GM23338 (cell line): ENCODE results near the gene TRIM44. TPM values are rescaled to one million over a fixed set of nuclear protein-coding genes. Genes with fewer than 3 reads are reported as not detected.

Experiments
- ATAC-seq: fragments of 200-7000 bp; cut with Tn5 transposase; 3 replicates; pipeline ENCODE4 v1.9.1; 2020
- DNase-seq: peaks from one replicate; pipeline ENCODE4 v3.0.0-alpha.2; 2015; ENCODE audit warnings: low spot score
- H2AFZ ChIP-seq: fragments of 200-600 bp; sonication (generic); 2 replicates; pipeline ENCODE4 v1.8.0; 2016; ENCODE audit warnings: antibody characterized with exemption, mild to moderate bottlenecking, moderate library complexity
- H3F3A ChIP-seq: fragments of 200-600 bp; sonication (generic); replicated peaks from 2 replicates; pipeline ENCODE4 v1.8.0; 2017; ENCODE audit warnings: antibody characterized with exemption, mixed run types, low read depth
- H3K27ac ChIP-seq: fragments of 200-600 bp; sonication (generic); 2 replicates; pipeline ENCODE4 v1.6.1; 2016; ENCODE audit warnings: low read depth
- H3K27me3 ChIP-seq: fragments of 200-600 bp; sonication (generic); 2 replicates; pipeline ENCODE4 v1.8.0; 2016; ENCODE audit warnings: mild to moderate bottlenecking, mixed run types, moderate library complexity; ENCODE audit not compliant: insufficient read depth
- H3K36me3 ChIP-seq: fragments of 200-600 bp; sonication (generic); 2 replicates; pipeline ENCODE4 v1.8.0; 2016; ENCODE audit warnings: mild to moderate bottlenecking; ENCODE audit not compliant: insufficient read depth
- H3K4me1 ChIP-seq: fragments of 200-600 bp; sonication (generic); 2 replicates; pipeline ENCODE4 v1.8.0; 2016; ENCODE audit warnings: mild to moderate bottlenecking, moderate library complexity; ENCODE audit not compliant: insufficient read depth
- H3K4me2 ChIP-seq: fragments of 200-600 bp; sonication (generic); 2 replicates; pipeline ENCODE4 v1.7.1; 2017; ENCODE audit warnings: mixed run types
- H3K4me3 ChIP-seq: fragments of 200-600 bp; sonication (generic); 2 replicates; pipeline ENCODE4 v1.6.1; 2016; ENCODE audit warnings: mixed run types
- H3K79me2 ChIP-seq: fragments of 200-600 bp; sonication (generic); replicated peaks from 2 replicates; pipeline ENCODE4 v1.8.0; 2017; ENCODE audit warnings: mild to moderate bottlenecking; ENCODE audit not compliant: insufficient read depth
- H3K9me2 ChIP-seq: fragments of 200-600 bp; sonication (generic); 2 replicates; pipeline ENCODE4 v1.8.0; 2017; ENCODE audit not compliant: insufficient read depth
- H4K20me1 ChIP-seq: fragments of 200-600 bp; sonication (generic); replicated peaks from 2 replicates; pipeline ENCODE4 v1.8.0; 2017; ENCODE audit warnings: mild to moderate bottlenecking; ENCODE audit not compliant: insufficient read depth
- H3K27ac Mint-ChIP-seq: 2 replicates; pipeline ENCODE4 v1.8.0; 2020; ENCODE audit warnings: inconsistent platforms, mild to moderate bottlenecking, moderate library complexity, mixed read lengths
- H3K27me3 Mint-ChIP-seq: 3 replicates; pipeline ENCODE4 v1.8.0; 2022; ENCODE audit warnings: low read depth, mild to moderate bottlenecking, moderate library complexity, mixed read lengths, inconsistent platforms; ENCODE audit not compliant: insufficient read depth, poor library complexity
- H3K36me3 Mint-ChIP-seq: 3 replicates; pipeline ENCODE4 v1.8.0; 2021; ENCODE audit warnings: low read depth, mild to moderate bottlenecking, inconsistent platforms, moderate library complexity, mixed read lengths
- H3K4me1 Mint-ChIP-seq: 3 replicates; pipeline ENCODE4 v1.8.0; 2020; ENCODE audit warnings: mild to moderate bottlenecking, inconsistent platforms, mixed read lengths
- H3K4me3 Mint-ChIP-seq: 3 replicates; pipeline ENCODE4 v1.8.0; 2021; ENCODE audit warnings: moderate library complexity, mild to moderate bottlenecking, inconsistent platforms, mixed read lengths
- H3K9me3 Mint-ChIP-seq: 3 replicates; pipeline ENCODE4 v1.8.0; 2020; ENCODE audit warnings: moderate library complexity, mild to moderate bottlenecking, inconsistent platforms, mixed read lengths
- EZH2 ChIP-seq: fragments of 200-600 bp; sonication (generic); IDR thresholded peaks from one replicate; pipeline ENCODE4 v1.8.0; 2017; ENCODE audit warnings: antibody characterized with exemption, mild to moderate bottlenecking, low read depth; ENCODE audit not compliant: unreplicated experiment
- EZH2phosphoT487 ChIP-seq: fragments of 200-600 bp; sonication (generic); IDR thresholded peaks from one replicate; pipeline ENCODE4 v1.8.1; 2018; ENCODE audit warnings: antibody characterized with exemption; ENCODE audit not compliant: unreplicated experiment
- JUNB ChIP-seq: IDR thresholded peaks from one replicate; pipeline ENCODE4 v1.6.1; 2016; ENCODE audit warnings: antibody characterized with exemption; ENCODE audit not compliant: unreplicated experiment
- NANOG ChIP-seq: IDR thresholded peaks from 2 replicates; pipeline ENCODE4 v1.6.1; 2016; ENCODE audit warnings: antibody characterized with exemption, borderline replicate concordance
- POLR2AphosphoS5 ChIP-seq: IDR thresholded peaks from 2 replicates; pipeline ENCODE4 v1.6.1; 2016; ENCODE audit warnings: antibody characterized with exemption, low read depth
- STAT1 ChIP-seq: IDR thresholded peaks from one replicate; pipeline ENCODE4 v1.6.1; 2016; ENCODE audit warnings: antibody characterized with exemption; ENCODE audit not compliant: unreplicated experiment
- ZNF331 ChIP-seq: fragments of 250-450 bp; sonication (Bioruptor Pico); IDR thresholded peaks from 2 replicates; pipeline ENCODE4 v1.5.0; 2020; ENCODE audit warnings: low read depth, mild to moderate bottlenecking, moderate library complexity
- polyA plus RNA-seq: library from polyadenylated mRNA; unstranded; fragments of >200 nt; fragmentation: Nextera tagmentation; extraction: Ambion mirVana; gene quantifications from 2 replicates; pipeline ENCODE4 v1.2.1, GENCODE V29; 2016
- total RNA-seq: library from RNA; depleted of rRNA; stranded (reverse); fragments of >200 nt; shearing (Covaris generic); gene quantifications from 2 replicates; pipeline ENCODE4 v1.2.3, GENCODE V29; 2014
- TF ChIP-seq, protein P1 (sequence below): fragments of 250-450 bp; sonication (Bioruptor Pico); IDR thresholded peaks from 2 replicates; pipeline ENCODE4 v1.5.0; 2020; ENCODE audit warnings: mild to moderate bottlenecking, moderate library complexity
- TF ChIP-seq, protein P2 (sequence below): IDR thresholded peaks from 2 replicates; pipeline ENCODE4 v1.6.1; 2016; ENCODE audit warnings: antibody characterized with exemption

The TRIM44 gene
- total and polyA plus RNA-seq, 2 experiments from 2014 or later = 10.3 to 10.4 TPM

DNA sequence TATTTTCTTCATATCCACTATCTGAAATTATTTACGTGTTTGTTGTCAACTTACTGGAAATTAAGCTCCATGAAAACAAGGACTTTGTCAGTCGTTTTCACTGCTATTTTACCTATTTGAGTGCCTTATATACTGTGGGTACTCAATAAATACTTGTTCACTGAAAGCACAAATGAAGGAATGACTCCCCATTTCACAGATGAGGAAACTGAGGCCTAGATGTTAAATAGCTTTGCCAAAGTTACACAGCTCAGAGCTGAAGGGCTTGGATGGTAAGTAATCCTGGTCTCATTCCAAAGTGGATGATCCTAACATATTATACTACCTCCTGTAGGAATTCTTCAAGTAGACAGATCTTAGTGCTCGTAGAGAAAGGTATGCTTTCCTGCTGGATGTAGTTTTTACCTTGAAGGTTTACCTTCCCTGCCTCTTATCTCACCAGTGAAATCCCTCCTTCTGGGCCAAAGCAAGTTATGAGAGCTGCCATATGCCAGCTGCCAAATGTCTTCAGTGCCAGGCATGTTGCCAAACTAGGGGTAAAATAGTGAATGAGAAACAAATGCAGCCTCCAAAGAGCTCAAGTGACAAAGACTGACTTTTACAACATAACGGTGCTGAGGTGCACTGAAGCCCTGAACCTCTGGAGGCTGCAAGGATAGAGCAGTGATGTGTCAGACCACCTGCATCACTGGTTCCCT, 129.7 kb downstream of the TRIM44 start:
- H3K36me3 ChIP-seq = no peaks in the 10 kb centered on the region
- H3K4me3 ChIP-seq = no peak overlapping the region
- no peaks in the 10 kb centered on the region for H3K9me2 ChIP-seq
- no peaks in the 10 kb centered on the region for H3K4me1 Mint-ChIP-seq
- H3K27ac ChIP-seq = no peak overlapping the region
- H3K4me3 Mint-ChIP-seq = no peak overlapping the region
- H3K36me3 Mint-ChIP-seq = no peaks in the 10 kb centered on the region
- H3K4me1 ChIP-seq = no peaks in the 10 kb centered on the region
- H3K27ac Mint-ChIP-seq = no peak overlapping the region
- TF ChIP-seq POLR2AphosphoS5 = no peak
- no peak for TF ChIP-seq EZH2
- ATAC-seq = no peak
- no peaks in the 10 kb centered on the region for H3K79me2 ChIP-seq
- H3K27me3 Mint-ChIP-seq = no peaks in the 10 kb centered on the region
- H4K20me1 ChIP-seq = no peaks in the 10 kb centered on the region
- no peaks in the 10 kb centered on the region for H3F3A ChIP-seq
- no peaks in the 10 kb centered on the region; the same call in 2 of the 3 replicates for H3K9me3 Mint-ChIP-seq
- H2AFZ ChIP-seq = no peak overlapping the region
- no peaks in the 10 kb centered on the region for H3K27me3 ChIP-seq
- no peak overlapping the region for H3K4me2 ChIP-seq
- no peak for DNase-seq

DNA sequence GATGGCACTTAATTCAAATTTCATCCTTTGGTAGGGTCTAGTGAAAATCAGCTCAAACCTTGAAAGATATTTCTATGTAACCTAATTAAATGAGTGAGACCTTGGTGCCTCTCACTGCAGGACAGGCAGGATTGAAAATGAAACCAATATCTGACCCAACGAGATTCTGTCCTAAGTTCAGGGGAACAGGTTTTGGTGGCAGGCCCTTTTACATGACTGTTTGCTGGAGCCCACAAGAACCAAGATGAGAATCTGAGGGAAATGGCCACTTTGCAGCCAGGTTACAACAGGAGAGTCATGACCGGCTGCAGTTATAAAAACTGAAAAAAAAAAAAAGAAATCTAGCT, 130.2 kb downstream of the TRIM44 start:
- H2AFZ ChIP-seq = no peak overlapping the region
- H3K27me3 Mint-ChIP-seq = no peaks in the 10 kb centered on the region

More for the DNA sequence above, 130.2 kb downstream of the TRIM44 start:
- Mint-ChIP-seq H3K4me3 (no peak overlapping the region), H3K36me3 (no peaks in the 10 kb centered on the region), H3K9me3 (no peaks in the 10 kb centered on the region; the same call in 2 of the 3 replicates), H3K4me1 (no peaks in the 10 kb centered on the region), H3K27ac (no peak overlapping the region)
- no peak for ATAC-seq
- Histone ChIP-seq H3K4me2 (no peak overlapping the region), H3K9me2 (no peaks in the 10 kb centered on the region), H3K79me2 (no peaks in the 10 kb centered on the region), H3F3A (no peaks in the 10 kb centered on the region), H3K27ac (no peak overlapping the region), H3K36me3 (no peaks in the 10 kb centered on the region), H3K4me1 (no peaks in the 10 kb centered on the region), H3K27me3 (no peaks in the 10 kb centered on the region), H4K20me1 (no peaks in the 10 kb centered on the region), H3K4me3 (no peak overlapping the region)
- no peak for DNase-seq
- TF ChIP-seq, protein P1, sequence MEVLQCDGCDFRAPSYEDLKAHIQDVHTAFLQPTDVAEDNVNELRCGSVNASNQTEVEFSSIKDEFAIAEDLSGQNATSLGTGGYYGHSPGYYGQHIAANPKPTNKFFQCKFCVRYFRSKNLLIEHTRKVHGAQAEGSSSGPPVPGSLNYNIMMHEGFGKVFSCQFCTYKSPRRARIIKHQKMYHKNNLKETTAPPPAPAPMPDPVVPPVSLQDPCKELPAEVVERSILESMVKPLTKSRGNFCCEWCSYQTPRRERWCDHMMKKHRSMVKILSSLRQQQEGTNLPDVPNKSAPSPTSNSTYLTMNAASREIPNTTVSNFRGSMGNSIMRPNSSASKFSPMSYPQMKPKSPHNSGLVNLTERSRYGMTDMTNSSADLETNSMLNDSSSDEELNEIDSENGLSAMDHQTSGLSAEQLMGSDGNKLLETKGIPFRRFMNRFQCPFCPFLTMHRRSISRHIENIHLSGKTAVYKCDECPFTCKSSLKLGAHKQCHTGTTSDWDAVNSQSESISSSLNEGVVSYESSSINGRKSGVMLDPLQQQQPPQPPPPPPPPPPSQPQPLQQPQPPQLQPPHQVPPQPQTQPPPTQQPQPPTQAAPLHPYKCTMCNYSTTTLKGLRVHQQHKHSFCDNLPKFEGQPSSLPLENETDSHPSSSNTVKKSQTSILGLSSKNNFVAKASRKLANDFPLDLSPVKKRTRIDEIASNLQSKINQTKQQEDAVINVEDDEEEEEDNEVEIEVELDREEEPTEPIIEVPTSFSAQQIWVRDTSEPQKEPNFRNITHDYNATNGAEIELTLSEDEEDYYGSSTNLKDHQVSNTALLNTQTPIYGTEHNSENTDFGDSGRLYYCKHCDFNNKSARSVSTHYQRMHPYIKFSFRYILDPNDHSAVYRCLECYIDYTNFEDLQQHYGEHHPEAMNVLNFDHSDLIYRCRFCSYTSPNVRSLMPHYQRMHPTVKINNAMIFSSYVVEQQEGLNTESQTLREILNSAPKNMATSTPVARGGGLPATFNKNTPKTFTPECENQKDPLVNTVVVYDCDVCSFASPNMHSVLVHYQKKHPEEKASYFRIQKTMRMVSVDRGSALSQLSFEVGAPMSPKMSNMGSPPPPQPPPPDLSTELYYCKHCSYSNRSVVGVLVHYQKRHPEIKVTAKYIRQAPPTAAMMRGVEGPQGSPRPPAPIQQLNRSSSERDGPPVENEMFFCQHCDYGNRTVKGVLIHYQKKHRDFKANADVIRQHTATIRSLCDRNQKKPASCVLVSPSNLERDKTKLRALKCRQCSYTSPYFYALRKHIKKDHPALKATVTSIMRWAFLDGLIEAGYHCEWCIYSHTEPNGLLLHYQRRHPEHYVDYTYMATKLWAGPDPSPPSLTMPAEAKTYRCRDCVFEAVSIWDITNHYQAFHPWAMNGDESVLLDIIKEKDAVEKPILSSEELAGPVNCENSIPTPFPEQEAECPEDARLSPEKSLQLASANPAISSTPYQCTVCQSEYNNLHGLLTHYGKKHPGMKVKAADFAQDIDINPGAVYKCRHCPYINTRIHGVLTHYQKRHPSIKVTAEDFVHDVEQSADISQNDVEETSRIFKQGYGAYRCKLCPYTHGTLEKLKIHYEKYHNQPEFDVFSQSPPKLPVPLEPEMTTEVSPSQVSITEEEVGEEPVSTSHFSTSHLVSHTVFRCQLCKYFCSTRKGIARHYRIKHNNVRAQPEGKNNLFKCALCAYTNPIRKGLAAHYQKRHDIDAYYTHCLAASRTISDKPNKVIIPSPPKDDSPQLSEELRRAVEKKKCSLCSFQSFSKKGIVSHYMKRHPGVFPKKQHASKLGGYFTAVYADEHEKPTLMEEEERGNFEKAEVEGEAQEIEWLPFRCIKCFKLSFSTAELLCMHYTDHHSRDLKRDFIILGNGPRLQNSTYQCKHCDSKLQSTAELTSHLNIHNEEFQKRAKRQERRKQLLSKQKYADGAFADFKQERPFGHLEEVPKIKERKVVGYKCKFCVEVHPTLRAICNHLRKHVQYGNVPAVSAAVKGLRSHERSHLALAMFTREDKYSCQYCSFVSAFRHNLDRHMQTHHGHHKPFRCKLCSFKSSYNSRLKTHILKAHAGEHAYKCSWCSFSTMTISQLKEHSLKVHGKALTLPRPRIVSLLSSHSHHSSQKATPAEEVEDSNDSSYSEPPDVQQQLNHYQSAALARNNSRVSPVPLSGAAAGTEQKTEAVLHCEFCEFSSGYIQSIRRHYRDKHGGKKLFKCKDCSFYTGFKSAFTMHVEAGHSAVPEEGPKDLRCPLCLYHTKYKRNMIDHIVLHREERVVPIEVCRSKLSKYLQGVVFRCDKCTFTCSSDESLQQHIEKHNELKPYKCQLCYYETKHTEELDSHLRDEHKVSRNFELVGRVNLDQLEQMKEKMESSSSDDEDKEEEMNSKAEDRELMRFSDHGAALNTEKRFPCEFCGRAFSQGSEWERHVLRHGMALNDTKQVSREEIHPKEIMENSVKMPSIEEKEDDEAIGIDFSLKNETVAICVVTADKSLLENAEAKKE (CRISPR knock-in tag) = no peak
- TF ChIP-seq, protein P2, sequence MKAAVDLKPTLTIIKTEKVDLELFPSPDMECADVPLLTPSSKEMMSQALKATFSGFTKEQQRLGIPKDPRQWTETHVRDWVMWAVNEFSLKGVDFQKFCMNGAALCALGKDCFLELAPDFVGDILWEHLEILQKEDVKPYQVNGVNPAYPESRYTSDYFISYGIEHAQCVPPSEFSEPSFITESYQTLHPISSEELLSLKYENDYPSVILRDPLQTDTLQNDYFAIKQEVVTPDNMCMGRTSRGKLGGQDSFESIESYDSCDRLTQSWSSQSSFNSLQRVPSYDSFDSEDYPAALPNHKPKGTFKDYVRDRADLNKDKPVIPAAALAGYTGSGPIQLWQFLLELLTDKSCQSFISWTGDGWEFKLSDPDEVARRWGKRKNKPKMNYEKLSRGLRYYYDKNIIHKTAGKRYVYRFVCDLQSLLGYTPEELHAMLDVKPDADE = no peak
- TF ChIP-seq EZH2phosphoT487 = no peak
- TF ChIP-seq ZNF331 (CRISPR knock-in tag) = no peak
- TF ChIP-seq STAT1 = no peak
- no peak for TF ChIP-seq NANOG
- no peak for TF ChIP-seq JUNB
